ENCODE data around the gene MXD3.
"Not testable (repeated sequence)": the region's sequence is repeated elsewhere in the genome, so short reads cannot be mapped to it uniquely, and the experiment has no call there.

The MXD3 gene

DNA sequence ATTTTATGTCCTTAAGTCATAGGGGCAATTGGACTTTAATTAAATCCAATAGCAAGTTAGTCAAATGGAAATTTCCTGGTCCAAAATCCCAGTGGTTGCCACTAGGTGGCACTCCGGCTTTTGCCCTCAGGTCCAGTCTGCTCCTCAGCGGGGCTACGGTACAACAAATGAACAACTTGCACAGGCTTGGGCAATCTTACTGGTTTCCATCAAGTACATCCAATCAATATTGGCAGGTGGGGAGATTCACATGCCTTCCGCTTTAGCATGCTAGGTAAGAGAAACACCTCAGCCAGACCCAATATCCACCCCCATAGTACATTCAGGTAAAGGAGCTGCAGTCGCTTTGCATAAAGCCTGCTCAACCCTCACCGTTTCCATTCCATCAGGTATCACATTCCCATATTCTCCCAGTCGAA is 6.3 kb upstream of the MXD3 start:
- DNase-seq = peak; percentile 75

DNA sequence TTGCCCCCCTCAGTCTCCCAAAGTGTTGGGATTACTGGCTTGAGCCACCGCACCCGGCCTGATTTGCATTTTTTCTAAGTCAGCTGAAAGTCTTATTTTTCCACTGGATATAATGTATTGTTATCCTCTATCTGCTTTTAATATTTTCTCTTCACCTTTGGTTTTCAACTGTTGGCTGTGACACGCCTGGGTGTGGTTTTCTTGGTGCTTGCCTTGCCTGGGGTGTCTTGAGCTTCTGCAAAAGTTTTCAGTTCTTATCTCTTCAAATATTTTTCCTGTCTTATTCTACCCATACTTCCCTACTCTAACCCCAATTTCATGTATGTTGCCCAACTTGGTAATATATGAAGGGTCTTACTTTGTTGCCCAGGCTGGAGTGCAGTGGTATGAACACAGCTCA is 4.3 kb upstream of the MXD3 start:
- DNase-seq = no peak

DNA sequence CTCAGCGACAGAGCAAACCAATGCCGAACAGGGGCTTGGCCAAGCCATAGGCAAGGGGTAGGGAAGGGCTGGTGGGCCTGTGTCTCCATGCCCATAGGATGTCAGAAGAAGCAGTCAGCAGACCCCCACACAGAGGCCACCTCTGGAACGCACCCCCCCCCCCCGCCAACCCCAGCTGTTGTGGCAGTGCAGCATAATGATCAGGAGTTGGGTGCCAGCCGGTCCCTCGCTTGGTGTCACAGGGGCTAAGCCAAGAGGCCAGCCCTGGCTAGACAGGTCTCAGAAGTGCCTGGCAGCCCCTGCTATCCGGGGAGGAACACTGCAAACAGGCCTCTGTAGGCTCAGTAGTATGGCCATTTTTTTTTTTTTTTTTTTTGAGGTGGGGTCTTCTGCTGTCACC is 3.7 kb upstream of the MXD3 start:
- no peak for DNase-seq

DNA sequence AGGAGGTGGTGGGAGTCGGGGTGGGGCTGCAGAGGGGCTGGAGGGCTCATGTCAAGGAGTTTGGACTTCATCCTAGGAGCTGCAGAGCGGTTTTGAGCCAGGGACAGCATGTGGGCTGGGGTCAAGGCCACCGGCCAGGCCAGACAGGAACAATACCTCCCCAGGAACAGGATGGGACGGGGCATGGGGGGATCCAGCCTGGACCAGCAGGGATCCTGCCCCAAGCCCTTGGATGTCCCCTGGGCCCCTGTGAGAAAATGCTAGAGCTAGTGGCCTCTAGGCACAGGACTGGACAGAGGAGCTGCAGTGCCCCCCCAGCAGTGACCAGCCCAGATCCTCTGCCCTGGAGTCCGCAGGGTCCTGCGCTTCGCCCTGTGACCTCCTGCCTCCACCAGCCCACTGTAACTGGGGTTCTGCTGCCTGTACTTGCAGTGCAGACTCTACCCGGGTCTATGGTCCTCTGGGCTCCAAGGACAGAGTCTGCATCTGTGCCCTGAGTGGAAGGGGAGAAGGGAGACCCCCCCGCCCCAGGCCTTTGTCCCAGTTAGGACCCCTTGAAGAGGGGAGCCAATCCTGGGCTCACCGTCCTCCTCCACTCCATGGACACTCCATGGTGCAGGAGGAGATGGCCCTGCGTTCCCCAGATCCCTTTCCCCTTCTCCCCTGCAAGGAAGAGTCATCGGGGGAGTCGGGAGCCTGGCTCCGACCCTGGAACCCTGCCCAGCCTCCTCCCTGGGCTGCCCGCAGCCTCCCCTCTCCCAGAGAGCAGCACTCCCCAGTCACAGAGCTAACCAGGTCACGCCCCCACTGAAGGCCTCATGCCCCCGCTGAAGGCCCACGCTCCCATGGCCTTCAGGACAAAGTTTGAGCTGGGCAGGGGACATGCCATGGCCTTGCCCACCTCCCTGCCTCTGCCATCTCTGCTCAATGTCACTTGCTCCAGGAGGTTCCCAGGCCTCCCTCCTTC is 3.0 kb upstream of the MXD3 start:
- DNase-seq = no peak

DNA sequence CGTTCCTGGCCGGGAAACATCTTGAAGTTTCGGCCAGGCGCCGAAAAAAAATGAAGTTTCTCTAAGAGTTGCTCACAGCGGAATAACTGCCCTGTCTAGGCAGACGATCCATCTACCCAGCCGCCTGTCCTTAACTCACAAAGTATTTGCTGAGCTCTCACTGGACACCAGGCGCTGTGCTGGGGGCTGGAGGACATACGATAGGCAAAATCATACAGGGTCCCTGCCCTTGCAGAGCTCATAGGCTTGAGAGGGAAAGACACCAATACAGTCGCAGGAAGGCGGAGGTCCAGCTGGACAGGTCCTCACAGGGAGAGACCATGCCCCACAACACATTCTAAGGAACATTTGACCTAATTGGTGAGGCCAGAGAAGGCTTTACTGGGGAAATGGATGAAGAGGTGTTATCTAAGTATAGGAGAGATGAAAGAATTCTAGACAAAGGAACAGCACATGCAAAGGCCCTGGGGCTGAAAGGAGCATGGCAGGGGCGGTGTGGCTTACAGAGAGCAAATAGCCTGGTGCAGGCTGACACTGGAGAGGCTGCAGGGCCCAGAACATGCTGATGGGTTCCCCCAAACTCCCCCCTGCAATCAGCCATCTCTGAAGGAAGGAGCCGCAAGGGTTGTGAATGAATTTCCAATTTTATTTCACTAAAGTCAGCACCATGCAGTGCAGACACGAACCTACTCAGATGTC is 2.0 kb upstream of the MXD3 start:
- DNase-seq = no peak

DNA sequence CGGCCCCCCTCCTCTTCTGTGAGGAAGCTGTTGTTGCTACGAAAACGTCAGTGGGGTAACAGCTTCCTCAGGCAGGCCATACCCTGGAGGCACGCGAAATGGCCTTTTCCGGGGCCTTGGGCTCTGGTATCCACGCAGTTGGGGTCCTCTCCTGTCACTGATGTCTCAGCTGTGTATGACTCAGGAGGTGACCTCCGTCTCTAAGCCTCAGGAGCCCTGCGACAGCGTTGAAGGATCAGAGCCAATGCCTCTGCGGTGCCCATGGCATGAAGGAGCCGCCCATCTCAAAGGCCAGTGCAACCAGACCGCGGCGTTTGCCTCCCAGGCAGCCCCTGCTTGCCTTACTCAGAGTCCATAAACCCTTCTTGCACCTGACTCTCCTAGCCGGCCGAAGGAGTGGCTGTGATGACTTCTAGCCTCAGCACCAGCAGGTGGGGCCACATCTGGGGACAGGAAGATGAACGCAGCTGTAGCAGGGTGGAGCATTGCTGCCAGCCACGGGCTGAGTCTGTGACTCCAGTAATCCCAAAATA is 1.0 kb upstream of the MXD3 start:
- DNase-seq = no peak

DNA sequence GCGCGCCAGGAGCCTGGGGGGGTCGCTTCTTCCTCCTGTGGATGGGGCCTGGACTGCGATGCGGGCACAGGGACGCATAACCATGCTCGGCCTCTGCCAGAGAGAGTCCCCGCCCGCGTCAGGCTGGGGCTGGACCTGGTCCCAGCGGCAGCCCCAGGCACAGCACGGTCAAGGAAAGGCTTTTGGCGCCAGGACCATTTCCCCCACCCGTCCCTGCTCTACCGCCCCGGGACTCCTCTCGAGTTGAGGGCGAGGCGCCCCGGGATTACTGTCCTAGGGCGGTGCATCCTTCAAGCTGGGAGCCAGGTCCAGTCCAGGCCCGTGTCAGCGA is 341 bp downstream of the MXD3 start:
- no peak for DNase-seq

DNA sequence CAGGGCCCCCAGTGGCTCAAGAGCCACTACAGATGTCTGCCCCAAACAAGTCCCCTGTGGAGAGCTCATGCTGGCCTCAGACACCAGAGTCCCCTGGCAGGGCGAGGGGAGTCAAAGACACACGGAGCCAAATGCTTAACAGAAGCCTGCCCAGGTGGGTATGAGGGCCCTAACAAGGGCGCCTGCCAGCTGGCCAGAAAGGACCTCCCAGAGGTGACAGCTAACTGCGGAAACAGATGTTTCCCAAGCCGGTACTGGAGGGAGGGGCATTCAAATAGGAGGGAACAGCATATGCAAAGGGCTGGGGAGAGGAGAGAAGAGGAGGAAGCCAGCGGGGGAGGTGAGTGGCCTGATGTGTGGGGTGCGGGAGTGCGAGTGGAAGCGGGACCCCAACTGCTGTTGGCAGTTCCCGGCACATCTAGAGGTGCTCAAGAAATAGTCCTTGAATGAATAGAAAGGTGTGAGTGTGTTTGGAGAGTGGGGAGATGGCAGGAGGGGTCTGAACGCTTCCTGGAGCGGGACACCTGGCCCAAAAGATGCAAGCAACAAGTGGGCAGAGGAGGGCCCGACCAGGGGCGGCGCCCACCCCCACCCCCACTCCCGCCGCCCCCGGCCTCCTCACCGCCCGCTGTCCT is 824 bp downstream of the MXD3 start:
- no peak for DNase-seq

DNA sequence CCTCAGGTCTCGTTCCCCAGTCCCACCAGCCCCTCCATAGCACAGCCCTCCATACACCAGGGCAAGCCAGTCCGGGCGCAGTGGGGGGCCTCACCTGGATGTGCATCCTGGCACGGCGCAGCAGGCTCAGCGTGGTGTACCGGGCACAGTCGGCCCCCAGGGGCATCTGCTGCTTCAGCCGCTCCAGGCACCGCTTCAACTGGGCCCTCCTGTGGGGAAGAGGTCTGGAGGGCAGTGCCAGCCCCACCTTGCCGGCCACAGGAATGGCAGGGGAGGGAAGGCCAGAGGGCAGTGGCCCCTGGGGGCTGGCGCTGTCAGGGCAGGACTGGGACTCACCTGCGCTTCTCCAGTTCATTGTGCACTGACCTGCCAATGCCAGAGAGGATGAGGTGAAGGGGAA is 1.4 kb downstream of the MXD3 start:
- no peak for DNase-seq

DNA sequence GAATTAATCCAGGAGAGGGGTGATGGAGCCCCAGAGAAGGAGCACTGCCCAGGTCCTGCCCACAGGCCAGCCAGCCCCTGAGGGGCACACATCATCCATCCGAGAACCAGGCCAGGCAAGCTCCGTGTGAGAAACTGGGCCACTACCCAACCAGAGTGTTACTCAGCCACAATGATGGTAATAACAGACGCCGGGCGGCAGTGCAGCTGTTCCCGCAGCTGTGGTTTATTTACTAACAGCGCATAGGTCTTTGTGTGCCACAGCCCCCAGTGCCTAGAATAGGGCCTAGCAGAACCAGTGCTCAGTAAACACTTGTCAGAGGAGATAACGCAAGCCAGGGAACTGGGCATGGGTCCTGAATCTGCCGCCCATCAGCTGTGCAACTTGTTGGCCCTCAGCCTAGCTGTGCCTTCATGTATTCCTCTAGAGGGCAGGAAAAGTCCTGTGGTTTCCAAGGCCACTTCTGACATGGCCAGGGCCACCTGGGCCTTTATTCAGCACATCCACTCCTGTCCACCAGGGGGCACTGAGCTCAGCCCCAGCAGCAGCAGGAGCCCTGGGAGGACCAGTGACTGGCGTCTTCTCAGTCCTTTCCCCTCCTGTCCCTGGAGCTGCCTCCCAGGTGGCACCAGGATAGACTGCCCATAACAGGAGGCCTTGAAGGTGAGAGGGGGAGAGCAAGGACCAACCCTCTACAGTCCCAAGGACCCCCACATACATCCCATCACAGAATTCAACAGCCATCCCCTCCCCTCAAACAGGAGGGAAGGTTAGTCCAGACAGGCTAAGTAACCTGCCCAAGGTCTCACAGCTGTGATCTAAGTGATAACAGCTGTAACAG is 2.1 kb downstream of the MXD3 start:
- DNase-seq = peak; percentile 74

DNA sequence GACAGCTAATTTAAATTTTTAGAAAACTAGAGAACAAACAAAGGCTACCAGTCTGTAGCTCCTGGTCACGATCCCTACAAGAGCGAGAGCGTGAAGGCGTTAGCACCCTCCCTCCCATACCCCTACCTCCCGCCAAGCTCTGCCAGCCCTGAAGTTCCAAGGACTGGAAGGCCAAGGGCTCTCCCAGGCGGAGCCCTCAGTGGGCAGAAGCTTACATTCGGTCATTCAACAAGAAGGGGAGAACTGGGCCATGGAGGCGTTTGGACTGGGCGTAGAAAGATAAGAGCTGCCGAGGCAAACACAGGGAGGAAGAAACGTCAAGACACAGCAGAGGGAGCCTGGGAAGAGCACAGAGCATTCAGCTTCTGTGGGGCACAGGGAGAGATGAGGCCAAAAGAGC is 3.0 kb downstream of the MXD3 start:
- DNase-seq = no peak

DNA sequence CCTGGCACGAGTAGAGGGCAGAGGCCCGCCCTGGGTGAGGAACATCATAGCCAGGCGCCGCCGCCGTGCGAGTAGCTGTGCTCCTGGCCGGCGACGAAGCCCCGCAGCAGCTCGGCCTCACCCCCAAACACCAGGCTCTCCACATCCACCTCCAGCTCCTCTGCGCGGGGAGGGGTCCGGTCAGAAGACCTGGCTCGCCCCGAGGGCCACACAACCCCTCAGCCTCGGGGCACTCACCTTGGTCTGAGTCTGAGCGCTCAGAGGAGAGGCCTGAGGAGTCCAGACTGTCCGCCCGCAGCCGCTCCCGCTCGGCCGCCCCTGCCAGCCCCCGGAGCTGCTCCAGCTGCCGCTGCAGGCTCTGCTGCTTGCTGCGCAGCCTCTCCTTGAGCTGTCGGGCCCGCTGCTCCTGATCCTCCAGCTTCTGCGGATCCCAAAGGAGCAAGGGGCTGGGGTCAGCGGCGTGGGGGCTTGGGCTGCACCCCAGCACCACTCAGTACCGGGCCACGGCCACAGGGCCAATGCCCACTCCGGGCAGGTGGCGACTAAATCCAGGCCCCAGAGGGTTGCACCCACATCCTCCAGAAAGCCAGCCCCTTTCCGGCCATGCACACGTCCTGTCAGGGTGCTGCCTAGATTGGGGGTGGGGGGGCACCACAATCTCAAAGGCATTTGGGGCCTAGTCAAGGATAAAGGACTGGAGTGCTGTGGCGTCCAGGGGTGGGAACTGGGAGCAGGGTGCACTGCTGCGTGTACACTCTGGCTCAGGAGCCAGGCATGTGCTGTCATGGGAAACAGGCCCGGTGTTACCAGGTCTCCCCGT is 3.9 kb downstream of the MXD3 start:
- DNase-seq = no peak

DNA sequence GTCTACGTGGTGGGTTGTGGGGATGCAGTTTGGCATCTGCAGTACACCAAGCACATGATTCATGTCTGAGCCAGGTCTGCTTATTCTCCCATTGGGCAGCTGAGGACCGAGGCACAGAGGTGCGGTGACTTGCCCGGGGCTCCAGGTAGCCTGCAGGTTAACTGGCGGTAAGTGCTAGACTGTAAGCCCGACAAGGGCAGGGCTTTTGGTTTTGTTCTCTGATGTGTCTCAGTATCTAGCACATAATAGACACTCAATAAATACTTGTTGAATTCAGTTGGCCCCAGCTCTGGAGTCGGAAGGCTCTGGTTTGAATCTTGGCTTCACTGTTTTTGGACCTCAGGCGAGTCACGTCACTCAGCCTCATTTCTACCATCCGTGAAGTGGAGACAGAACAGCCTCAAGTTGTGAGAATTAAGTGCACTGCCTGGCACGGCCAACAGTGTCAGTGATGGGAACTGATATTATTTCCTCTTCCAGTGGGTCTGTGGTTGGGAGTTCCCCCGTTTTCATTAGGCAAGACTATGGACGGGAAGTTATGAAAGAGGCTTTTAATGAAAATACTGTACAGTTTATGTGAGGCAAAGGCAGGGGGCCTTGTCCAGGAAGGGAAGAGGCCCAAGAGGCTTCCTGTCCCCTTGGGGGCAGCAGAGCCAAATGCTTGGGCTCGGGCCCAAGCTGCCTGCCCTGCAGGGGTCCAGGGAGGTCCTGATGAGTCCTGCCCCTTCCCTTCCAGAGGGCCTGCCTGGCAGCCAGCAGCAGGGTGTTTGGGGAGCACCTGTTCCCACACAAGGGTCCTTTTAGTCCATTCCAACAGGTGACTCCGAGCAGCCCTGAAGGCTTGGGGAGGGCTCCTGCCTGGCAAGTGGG is 4.8 kb downstream of the MXD3 start:
- no peak for DNase-seq

DNA sequence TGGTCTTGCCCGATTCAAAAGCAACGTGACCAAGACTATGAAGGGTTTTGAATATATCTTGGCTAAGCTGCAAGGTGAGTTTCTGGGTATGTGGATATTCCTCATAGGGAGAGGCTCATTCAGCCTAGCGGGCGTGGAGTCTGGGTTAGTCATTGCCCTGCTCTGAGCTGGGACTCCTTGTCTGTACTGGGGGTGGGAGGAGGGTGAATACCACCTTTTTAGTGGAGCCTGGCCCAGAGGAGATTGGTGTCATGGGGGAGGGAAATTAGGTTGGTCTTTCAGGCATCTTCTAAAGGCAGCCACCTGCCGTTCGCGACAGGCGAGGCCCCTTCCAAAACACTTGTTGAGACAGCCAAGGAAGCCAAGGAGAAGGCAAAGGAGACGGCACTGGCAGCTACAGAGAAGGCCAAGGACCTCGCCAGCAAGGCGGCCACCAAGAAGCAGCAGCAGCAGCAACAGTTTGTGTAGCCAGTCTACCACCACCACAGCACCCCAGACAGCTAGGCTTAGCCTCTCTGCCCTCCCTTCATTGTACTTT is 5.5 kb downstream of the MXD3 start:
- not testable (repeated sequence) for DNase-seq

DNA sequence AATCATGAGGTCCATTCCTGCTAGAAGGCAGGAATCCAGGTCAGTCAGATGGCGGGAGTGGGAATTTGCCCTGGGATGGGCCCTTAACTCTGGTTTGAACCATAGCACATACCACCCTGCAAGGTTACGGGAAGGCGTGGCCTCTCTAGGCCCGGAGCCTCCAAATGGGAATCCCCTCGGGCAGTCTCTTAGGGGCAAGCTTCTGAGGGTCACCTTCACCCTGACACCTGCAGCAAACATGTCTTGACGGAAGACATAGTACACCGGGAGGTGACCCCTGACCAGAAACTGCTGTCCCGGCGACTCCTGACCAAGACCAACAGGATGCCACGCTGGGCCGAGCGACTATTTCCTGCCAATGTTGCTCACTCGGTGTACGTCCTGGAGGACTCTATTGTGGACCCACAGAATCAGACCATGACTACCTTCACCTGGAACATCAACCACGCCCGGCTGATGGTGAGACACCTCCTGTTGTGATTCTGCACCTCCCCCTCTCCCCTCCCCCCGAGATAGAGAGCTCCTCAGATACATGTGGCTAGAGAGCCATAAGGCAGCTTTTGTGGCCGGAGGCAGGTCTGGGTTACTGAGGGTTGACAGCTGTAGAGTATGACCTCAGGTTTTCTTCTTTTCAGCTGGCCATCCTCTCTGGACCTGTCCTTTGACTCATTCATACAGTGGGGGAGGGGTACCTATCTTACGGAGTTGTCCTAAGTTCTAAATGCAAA is 7.1 kb downstream of the MXD3 start:
- DNase-seq = no peak

DNA sequence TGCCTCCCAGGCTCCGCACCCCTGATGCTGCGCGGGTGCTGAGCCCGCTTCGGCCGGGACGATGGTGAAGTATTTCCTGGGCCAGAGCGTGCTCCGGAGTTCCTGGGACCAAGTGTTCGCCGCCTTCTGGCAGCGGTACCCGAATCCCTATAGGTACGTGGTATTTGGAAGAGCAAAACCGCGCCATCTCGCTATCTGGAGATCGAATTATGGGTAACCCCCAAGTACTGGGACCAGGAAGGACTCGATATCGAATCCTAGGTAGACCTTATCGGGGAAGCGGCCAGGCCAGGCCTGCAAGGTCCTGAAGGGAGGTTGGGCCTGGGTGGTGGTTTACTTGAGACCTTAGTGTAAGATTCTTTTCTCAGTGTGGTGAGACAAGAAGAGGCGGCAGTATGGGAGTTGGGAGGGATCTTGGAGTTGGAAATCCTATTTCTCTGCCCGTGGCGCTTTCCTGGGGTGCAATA is 7.7 kb downstream of the MXD3 start:
- no peak for DNase-seq

DNA sequence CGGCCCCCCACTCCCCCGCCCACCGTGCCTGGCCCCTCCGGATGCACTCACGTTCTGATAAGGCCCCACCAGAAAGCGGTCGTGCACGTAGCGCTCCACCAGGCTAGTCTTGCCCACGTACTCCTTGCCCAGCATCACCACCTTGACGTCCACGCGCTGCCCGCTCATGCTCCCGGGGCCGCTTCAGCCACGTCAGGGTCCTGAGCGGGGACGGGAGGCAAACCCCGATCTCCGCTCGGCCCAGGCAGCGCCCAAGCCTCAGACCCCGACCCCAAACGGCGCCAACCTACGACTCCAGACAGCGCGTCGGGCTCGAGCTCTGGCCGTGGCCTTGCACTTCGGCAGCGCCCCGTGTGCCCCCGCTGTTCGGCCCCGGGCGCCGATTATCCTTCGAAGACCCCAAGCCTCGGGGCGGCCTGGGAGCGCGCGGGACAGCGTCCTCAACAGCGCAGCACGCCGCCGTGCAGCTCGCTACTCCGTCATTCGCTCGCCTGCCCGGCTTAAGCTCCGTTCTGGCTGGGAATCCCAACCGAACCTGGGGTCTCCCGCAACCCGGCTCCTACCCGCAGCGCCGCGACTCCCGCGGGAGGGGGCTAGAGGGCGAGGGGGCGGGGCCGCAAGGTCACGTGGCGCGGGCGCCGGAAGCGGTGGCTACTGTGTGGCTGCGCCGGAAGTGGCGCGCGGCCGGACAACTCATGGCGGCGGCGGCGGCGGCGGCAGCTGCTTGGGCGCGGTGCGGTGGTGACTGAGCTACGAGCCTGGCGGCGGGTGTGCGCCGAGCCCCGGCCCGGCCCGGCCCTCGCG is 8.4 kb downstream of the MXD3 start, which contains the start of the genes PRELID1 and RAB24:
TSS of gene PRELID1 (plus strand) at position 679 of the 804 bp plus-strand sequence. CDS start 187 bp downstream, outside the sequence.
TSS of gene RAB24 (minus strand) at position 599 of the 804 bp plus-strand sequence. CDS start at position 168, 431 bp downstream.
- peak; percentile 90 for DNase-seq

DNA sequence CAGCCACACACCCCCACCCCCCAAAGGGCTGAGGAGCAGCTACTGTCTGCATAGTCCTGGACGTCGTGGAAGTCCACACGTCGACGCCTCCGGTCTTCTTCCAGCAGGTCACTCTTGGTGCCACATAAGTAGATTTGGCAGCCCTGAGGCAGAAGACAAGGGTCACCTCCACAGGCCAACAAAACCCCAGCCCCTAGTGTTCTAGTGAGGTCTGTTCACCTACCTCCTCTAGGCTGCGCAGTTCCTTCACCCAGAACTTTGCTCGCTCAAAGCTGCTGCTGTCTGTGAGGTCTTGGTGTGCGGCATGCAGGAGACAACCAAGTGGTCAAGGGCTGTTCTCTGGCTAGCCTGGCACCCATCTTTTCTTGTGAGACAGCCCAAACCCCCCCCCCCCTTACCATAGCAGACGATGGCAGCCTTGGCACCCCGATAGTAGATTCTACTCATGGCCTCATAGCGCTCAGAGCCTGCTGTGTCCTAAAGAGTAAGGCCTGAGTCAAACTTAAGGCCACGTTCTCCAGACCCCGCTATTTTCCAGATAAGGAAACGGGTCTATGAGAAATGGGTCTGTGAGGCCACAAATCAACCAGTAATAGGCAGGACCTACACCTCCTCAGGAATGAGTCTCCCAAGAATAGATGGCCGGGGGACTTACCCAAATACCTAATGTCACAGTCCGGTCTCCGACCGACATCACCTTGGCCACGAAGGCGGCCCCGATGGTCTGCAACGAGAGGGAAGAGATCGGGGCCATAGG is 9.2 kb downstream of the MXD3 start:
- DNase-seq = no peak
